Vagina (tissue), 2 donors: ENCODE data around the gene MRPS31.

ENCODE experiments used
- POLR2A ChIP-seq, 2 donors: fragments of 450-650 bp; IDR thresholded peaks; one replicate each; pipeline ENCODE4 v1.6.1; 2017; ENCODE audit warnings: antibody characterized with exemption in 2 of 2, mild to moderate bottlenecking in 2 of 2, moderate library complexity in 2 of 2
- TF ChIP-seq, protein P1 (sequence below), 3 experiments: fragments of 450-650 bp in 2 of 3; fragments of 200-600 bp in 1 of 3; sonication (generic) in 1 of 3; IDR thresholded peaks; one replicate each; pipeline ENCODE4 v1.5.1; 2017 to 2019; ENCODE audit warnings: antibody characterized with exemption in 3 of 3, mild to moderate bottlenecking in 2 of 3, moderate library complexity in 2 of 3

DNA sequence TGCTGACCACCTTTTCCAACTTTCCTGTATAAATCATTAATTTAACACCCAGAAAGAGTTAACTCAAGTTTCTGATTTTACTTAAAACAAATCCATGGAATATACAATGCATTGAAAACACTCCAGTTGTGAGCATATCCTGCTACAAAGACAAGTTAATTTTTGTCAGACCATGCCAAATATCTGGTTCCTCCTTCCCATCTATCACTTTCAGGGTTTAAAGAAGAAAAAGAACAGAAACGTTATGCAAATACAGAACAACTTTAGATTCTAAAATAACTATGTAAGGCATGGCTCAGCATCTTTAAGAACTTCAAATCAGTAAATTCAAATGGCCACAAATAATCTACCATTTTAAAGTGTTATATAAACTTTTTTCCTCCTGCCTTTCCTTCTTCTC is 14.9 kb downstream of the MRPS31 start:
- TF ChIP-seq, protein P1, sequence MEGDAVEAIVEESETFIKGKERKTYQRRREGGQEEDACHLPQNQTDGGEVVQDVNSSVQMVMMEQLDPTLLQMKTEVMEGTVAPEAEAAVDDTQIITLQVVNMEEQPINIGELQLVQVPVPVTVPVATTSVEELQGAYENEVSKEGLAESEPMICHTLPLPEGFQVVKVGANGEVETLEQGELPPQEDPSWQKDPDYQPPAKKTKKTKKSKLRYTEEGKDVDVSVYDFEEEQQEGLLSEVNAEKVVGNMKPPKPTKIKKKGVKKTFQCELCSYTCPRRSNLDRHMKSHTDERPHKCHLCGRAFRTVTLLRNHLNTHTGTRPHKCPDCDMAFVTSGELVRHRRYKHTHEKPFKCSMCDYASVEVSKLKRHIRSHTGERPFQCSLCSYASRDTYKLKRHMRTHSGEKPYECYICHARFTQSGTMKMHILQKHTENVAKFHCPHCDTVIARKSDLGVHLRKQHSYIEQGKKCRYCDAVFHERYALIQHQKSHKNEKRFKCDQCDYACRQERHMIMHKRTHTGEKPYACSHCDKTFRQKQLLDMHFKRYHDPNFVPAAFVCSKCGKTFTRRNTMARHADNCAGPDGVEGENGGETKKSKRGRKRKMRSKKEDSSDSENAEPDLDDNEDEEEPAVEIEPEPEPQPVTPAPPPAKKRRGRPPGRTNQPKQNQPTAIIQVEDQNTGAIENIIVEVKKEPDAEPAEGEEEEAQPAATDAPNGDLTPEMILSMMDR (IDR thresholded peaks at IDR 0.05) = no peak
- TF ChIP-seq POLR2A (IDR thresholded peaks at IDR 0.05) = no peak
